HG03342 (cell line): ENCODE data around the gene SMARCC1.

Experiments
- ATAC-seq: cut with Tn5 transposase; IDR thresholded peaks from one replicate; pipeline ENCODE4 v1.9.1; 2021; ENCODE audit warnings: mild to moderate bottlenecking, moderate library complexity; ENCODE audit not compliant: unreplicated experiment

SMARCC1 gene

GRCh38 chr3:47565734-47566550 lies 215.8 kb downstream of the SMARCC1 start:
- no peak for ATAC-seq

GRCh38 chr3:47556351-47556750 lies 225.3 kb downstream of the SMARCC1 start:
- ATAC-seq, result no peak

GRCh38 chr3:47554335-47554734 lies 227.4 kb downstream of the SMARCC1 start:
- ATAC-seq, result no peak

GRCh38 chr3:47553407-47553806 lies 228.3 kb downstream of the SMARCC1 start:
- no peak for ATAC-seq

- ATAC-seq, result no peak
Observed at GRCh38 chr3:47542471-47543173, 239.1 kb downstream of the SMARCC1 start.

GRCh38 chr3:47541583-47542108 lies 240.0 kb downstream of the SMARCC1 start:
- no peak for ATAC-seq

- ATAC-seq, result no peak
Observed at GRCh38 chr3:47540281-47540680, 241.4 kb downstream of the SMARCC1 start.

- no peak for ATAC-seq
Observed at GRCh38 chr3:47536967-47537366, 244.7 kb downstream of the SMARCC1 start.

- ATAC-seq, result no peak
Observed at GRCh38 chr3:47536221-47536891, 245.3 kb downstream of the SMARCC1 start.
